Activated CD4-positive, alpha-beta T cell treated with anti-CD3 and anti-CD28 coated beads, Interleukin-10, Interleukin-2, amounts not matched to agents 100 ng/mL and 50 ng/mL, durations not matched to agents 16 hours and 8 hours (primary cell): Measurements from ENCODE around the gene ZBTB42.
"Not testable (repeated sequence)": the region's sequence is repeated elsewhere in the genome, so short reads cannot be mapped to it uniquely, and the experiment has no call there.

Experiments used
- DNase-seq: peaks from one replicate; pipeline ENCODE4 v3.0.0-alpha.2; 2020

The ZBTB42 gene

DNA sequence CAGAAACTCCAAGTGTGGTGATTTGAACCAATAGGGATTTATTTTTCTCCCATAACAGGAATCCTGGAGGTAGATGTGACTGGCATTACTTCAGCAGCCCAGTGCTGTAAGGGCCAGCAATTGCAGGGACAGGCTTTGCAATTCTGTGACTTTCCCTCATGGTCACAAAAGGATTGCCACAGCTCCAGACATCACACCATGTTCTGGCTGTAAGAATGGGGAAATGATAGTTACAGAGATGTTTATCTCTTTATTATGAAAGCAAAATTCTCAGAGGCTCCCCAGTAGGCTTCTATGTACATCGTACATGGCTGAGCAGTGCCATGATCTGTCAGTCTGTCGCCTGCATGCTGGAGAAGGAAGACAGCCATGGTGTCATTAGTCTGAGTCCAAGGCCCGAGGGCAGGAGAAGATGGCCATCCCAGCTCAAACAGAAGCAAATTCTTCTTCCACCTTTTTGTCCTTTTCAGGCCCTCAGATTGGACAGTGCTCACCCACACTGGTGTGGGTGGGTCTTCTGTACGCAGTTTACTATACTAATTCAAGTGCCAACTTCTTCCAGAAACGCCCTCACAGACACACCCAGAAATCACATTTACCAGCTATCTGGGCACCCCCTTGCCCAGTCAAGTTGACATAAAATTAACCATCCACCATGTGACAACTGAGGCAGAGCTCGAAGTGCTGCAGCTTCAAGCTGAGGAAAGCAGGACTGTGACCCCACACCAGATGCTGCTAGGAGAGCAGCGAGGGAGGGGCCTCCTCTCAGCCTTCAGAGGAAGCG, 17.2 kb downstream of the ZBTB42 start:
- no peak for DNase-seq

DNA sequence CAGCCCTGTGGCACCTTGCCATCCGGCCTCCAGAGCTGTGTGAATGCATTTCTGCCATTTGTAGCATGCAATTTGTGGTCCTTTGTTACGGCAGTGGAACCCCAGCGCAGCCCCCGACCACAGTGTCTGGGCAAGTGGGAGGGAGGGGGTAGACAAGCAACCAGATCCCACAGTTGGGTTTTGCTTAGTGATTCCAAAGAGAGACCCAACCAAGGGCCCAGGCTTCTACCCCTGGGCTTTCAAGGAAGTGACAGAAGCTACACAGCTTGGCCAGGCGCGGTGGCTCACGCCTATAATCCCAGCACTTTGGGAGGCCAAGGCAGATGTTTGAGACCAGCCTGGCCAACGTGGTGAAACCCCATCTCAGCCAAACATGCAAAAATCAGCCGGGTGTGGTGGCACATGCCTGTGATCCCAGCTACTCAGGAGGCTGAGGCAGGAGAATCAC, 17.8 kb downstream of the ZBTB42 start:
- no peak for DNase-seq

DNA sequence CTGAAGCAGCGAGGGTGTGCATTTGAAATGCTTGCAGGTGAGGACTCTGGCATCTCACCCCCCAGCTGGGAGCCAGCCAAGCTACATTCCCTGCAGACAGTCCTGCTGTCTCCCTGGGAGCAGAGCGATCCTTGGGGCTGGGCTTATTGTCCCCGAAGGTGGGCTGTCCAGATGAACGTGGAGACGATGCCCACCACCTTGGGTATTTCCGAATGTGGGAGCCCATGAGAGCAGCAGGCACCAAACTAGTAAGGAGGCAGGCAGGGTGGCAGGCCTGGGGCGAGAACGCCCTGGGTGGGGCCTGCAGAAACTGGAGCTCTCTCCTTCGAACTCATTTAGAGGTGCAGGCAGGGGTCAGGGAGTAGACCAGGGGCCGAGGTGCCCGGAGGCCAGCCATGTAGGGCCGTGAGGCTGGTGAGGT, 18.5 kb downstream of the ZBTB42 start:
- DNase-seq, result no peak

DNA sequence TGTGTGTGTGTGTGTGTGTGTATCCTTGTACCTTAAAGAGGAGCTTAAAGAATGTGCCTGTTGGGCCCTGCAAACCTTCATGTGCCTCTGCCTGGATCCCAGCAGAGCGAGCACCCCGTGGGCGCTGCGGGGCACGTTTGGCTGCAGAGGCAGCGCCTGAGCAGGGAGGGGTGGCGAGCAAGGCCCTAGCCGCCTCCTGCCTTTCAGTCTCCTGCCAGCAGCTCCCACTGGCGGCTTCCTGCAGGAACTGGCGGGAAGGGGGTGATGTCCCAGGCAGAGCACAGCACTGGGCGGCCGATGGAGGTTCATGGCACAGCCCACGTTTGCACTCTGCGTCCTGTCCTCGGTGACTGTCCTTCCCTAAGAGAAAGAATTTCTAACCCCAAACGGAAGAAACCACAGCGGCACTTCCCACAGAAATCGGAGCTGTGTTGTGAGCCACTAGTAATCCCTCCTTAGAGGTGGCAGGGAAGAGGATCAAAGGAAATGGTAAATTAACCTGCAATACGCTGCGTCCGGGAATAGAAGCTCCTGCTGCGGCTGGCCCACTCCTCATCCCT, 19.8 kb downstream of the ZBTB42 start:
- DNase-seq, result no peak

DNA sequence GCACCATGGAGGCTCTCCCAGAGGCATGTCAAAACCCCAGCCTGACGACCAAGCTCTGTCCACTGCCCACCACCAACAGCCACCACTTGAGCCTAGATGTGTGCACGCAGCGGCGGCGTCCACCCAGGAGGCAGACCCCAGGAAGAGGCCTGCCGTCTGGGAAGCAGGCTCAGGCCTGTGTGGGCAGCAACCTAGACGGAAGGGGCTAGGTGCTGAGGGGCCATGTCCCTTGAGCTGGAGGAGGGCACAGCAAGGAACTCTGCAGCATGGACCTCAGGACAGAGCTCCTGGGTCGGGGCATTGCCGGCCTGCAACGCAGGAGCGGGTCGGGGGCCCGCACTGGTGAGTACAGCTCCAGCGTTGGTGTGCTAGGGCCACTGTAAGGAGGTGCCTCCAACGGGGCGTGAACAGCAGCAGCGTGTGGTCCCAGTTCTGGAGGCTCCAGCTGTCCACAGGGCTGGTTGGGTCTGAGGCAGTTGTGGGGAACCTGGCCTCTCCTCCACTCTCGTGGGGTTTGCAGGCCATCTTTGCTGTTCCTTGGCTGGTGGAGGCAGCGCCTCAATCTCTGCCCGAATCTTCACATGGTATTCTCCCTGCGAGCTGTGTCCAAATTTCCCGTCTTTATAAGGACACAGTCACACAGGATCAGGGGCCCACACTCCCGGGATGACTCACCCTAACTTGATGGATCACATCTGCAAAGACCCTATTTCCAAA, 20.5 kb downstream of the ZBTB42 start:
- no peak for DNase-seq

DNA sequence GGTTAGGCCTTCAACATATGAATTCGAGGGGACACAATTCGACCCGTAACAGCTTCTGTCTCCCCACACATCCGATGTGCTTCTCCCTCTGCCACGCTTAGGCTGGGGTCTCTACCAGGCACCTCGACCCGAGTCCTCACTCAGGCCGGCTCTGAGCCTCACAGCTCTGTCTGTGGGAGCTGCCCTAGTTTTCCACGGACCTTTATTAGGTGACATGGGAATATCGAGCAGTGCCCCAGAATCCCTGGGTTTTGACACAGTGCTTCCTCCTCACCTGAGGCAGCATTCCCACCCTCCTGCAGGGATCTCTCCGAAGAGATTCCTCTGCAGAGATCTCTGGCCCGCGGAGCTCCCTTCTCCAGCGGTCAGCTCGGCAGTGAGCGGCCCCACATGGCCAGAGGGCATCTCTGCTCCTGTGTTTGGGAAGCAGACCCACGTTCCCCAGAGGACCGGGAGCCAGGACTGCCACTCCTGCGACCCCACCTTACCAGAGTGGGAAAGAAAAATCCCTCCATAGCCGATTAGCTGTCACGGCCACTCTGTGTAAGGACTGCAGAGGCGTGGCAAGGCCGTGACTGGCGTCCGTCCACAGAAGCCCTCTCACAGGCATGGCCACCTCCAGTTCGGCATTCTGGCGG, 21.2 kb downstream of the ZBTB42 start:
- DNase-seq, result no peak

DNA sequence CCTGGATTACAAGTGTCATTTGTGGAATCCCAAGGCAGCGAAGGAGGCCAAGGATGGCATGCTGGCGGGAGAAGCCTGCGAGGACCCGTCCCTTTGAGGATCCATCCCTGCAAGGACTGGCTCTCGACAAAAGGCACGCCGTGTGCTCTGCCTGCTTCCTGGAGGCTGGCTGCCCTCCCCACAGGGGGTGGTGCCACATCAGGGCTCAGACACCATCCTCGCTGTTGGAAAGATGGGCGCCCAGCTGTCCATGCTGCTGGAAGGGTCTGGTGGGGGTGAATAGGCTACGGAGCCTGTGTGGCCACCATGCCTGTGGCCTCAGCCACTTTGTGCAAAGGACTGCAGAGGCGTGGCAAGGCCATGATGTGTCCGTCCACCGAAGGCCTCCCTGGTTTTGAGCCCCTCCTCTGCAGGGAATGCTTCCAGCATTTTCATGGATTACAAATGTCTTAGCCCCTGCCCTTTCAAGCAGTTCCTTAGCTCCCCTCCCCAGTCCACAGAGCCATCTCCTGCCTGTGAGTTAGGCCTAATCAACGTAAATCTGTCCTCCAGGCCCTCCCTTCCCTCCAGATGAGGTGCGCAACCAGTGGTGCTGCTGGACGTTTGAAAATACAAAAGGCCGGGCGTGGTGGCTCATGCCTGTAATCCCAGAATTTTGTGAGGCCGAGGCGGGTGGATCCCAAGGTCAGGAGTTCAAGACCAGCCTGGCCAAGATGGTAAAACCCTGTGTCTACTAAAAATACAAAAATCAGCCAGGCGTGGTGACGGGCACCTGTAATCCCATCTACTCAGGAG, 22.1 kb downstream of the ZBTB42 start:
- no peak for DNase-seq

DNA sequence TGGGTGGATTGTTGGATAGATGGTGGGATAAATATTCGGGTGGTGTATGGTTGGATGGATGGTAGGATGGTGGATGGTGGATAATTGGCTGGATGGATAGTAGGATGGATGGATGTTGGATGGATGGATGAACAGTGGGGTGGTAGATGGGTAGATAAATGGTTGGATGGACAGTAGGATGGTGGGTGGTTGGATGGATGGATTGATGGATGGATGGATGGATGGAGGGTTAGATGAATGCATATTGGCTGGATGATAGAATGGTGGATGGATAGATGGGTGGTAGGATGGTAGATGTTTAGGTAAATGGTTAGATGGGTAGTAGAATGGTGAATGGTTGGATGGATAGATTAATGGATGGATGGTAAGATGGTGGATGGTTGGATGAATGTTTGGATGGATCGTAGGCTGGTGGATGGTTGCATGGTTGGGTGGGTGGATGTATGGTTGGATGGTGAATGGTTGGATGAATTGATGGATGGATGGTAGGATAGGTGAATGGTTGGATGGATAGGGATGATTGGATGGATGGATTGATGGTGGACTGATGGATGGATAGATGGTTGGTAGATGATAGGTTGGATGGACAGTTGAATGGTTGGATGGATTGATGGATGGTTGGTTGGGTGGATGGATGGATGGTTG, 23.6 kb downstream of the ZBTB42 start:
- no peak for DNase-seq

DNA sequence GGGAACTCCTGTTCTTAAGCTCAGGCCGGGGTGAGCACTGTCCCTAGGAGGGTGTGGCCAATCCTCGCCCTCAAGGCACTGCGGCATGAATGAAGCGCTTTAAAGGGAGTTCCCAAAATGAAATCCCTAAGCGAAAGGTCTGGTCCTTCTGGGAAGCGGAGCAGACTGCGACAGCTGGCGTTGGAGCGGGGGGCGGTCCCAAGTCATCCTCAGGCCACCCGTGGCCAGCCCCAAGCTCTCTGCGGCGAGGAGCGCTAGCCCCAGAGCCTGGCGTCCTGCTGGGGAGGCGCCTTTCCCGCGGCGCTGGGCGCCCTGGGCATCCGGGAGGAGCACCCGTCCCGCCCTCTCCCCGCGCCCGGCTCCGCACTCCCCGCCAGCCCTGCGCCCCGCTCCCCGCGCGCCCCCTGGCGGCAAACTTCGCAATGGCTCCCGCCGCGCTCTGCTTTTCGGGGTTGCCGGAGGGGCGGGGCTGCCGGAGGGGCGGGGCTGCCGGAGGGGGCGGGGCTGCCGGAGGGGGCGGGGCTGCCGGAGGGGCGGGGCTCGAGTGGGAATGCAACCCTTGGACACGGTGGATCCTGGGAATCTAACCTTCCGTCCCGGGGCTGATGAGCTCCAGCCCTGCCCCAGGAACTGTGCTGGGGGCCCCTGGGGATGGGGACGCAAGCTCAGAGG, 25.4 kb downstream of the ZBTB42 start:
- DNase-seq, result peak; percentile 94

DNA sequence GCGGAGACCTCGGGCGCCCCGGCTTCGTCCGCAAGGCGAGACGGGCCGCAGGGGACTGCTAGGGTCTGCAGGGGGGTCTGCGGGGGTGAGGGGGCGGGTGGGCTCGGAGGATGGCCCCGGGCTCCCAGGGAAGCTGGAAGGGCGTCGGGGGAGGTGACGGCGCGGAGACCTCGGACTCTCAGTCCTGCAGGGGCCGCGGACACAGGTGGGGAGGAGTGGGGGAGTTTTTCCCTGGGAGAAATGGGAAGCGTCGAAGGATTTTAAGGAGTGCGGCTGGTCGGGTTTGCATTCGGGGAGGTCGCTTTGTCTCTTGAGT, 25.9 kb downstream of the ZBTB42 start:
- DNase-seq, result no peak

DNA sequence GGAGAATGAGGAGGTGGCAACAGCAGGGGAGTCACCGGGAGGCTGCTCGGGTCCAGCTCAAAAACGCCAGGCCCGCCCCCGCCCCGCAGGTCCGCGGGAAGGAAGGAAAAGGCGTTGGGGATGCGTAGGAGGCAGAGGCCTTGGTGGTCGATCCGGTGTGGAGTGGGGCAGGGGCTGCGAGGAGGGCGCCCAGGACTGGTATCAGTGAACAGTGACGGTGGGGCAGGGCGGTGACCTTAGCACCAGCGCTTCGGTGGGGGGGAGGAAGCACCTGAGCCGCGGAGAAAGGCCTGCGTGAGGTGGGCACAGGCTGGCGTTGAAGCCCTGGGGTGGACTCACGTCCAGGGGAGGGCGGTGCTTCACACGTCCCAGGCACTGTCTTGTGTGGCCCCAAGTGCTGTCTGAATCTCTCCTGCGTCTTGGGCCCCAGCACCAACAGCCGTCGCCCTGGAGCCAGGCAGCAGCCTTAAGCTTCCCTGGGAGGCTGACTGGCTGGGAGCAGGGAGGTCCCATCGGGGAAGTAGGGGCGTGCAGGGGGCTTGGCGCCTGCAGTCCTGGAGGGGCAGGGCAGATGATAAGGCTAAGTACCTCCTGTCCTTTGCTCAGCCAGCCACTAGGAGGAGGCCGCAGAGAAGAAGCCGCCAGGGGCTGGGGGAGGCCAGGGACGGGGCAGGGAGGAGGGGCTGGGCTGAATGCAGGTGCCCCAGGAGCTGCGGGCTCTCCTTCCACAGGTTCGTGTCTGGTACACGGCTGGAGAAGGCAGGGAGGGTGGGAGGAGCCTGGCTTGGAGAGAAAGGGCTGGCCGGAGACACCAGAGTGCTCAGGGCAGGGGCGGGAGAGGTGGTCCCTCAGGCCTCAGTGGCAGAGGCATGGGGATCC, 26.5 kb downstream of the ZBTB42 start:
- peak; percentile 46 for DNase-seq

DNA sequence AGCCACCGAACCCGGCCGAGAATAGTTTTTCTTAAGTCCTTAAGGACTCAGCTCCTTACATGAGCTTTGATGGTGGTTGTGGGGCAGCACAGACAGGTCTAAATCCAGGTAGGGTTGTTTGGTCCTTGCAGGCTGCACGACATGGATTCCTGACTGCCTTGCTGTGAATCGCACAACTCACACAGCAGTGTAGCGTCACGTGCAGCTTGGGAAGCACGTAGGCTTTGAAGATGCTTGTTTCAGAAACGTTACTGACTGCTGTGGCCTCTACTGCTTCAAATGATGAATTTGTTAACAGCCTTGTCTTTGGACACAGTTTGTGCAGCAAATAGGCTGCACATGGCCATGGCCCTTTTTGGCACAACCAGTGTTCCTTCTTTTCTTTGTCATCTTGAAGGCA, 29.9 kb downstream of the ZBTB42 start:
- no peak for DNase-seq

DNA sequence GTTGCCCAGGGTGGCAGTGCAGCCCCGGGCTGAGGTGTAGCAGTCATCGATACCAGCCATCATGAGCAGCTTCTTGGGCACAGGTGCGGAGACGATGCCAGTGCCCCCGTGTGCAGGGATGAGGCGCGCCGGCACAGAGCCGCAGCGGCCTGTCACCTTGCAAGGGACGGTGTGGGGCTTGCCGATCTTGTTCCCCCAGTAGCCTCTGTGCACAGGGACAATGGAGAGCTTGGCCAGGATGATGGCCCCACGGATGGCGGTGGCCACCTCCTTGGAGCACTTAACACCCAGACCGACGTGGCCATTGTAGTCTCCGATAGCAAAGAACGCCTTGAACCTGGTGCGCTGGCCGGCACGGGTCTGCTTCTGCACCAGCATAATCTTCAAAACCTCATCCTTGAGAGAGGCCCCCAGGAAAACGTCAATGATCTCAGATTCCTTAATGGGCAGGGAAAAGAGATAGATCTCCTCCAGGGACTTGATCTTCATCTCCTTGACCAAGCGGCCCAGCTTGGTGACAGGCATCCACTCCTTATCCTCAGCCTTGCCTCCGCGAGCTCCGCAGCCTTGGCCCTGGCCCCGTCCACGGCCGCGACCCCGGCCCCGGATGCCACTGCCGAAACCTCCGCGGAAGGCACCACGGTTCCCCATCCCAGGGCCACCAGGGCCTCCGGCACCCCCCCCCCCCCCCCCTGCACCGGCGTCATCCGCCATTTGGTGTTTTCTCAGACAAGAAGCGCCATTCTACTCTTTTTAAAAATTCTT, 35.5 kb downstream of the ZBTB42 start:
- not testable (repeated sequence) for DNase-seq

DNA sequence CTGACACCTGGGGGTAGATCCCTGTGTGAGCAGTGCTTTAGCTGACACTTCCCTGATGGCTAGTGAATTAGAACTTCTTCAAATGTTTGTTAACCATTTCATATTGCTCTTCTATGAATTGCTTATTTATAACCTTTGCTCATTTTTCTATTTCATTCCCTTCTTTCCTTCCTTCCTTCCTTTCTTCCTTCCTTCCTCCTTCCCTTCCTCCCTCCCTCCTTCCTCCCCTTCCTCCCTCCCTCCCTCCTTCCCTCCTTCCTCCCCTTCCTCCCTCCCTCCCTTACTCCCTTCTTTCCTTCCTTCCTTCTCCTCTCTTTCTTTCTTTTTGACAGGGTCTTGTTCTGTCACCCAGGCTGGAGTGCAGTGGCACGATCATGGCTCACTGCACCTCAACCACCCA, 40.8 kb downstream of the ZBTB42 start:
- no peak for DNase-seq

DNA sequence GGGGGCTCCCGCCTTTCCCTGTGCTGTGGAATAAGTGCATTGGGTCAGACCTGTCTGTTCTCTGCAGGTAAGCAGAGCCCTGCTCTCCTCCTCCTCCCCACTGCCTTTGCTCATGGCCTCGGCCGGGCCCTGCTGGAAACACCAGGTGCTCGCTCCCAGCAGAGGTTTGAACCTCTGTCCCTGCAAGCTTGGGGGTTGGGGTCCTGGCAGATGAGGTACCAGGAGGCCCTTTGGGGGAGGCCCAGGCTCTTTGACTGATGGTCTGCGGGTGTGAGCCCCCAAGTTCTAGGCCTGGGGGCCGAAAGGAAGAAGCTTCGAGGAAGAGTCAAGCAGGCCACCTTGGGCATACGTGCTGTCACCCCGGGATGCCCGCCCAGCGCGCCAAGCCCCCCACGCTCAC, 42.1 kb downstream of the ZBTB42 start:
- DNase-seq, result no peak

DNA sequence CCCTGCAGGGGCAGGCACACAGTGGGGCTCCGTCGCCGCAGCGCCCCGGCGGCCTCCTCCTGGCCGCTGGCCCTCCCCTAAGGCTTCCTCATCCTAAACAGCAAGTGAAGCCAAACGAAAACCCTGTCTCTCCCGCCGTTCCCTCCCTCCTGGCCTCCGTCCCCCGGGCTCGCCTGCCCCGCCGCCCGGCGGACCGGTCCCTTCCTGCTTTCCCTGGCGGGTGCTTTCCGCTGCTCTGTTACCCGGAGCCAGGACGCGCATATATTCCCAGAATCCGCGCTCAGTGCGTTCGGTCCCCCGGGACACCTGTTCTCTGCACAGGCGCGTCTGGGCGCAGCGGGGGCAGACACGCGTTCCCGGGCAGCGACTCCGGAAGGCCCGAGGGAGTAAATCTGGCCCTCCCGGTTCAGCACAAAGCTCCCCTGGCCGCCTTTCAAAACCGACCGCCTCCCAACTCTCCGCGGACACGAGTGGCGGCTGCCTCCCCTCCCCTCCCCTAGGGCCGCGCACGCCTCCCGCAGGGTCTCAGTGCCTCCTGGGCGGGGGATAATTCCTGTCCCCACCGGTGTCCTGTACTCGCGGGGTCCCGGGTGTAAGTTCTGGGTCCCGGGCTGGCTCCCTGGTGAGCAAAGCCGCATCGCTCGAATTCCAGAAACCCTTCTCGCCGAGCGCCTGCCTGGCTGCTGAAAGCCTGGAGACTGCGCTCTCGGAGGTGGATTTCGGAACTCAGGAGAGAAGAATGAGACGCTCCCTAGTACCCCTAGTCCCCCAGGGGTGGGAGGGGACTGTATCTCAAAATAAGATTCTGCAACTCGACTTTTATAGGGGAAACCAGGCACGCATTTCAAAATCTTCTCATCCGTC, 42.8 kb downstream of the ZBTB42 start:
- DNase-seq, result no peak

DNA sequence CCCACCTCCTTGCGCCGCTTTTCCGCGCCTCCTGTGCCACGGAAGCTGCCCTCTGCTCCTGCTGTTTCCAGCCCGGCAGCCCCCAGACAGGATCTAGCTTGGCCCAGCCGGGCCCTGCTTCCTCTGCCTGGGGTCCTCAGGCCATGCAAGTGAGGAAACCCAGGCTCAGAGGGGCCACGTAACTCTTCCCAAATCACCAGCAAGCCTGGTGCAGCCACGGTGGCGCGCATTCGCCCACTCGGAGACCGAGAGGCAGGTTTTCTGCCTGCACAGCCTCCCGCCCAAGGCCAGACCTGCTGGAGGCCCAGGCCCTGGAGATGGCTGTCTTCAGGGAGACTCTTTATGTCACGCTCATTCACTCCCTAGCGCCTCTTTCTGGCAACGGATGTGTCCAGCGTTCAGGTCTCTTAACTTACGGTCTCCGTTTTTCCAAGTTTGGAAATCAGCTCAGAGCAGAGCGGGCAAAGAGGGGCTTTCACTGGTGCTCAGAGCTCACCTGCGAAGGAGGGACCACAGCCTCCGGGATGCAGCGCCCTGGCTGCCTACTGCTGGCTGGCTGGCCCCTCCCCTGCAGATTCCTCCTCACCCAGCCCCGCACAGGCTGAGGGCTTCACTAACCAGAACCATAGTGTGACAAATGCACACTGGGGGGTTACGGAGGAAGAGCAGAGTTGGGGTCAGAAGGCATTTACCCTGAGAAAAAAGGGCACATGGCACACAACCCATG, 43.6 kb downstream of the ZBTB42 start:
- no peak for DNase-seq

DNA sequence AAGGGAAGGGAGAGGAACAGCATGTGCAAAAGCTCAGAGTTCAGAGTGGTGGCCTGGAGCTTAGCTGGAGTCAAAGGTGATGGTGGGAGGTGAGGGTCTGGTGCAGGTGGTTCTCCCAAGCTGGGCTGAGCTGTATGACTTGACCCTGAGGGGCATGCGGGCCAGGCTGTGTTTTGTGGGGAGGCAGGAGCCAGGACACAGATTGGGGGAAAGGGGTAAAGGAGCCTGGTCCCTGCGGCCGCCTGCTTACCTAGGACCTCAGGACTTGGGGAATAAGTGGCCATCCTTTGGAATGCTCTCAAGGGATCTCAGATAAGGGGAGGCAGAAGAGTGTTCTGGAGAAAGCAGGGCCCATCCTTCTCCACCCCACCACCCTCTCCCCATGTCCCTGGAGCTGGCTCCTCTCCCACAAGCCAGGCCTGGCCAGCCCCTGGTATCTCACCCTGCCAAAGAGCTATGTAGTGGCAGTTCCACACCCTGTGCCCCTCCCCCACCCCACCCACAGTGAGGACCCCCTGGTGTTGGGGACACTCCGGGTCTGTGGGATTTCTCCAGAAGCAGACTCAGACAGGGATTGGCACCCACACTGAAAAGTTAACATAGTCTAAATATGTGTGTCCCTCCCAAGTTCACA, 44.2 kb downstream of the ZBTB42 start:
- no peak for DNase-seq
